ENCODE results near the gene HSBP1L1. TPM values are rescaled to one million over a fixed set of nuclear protein-coding genes. Genes with fewer than 3 reads are reported as not detected.

HSBP1L1 gene
- total RNA-seq, 1 donor from 2014 or later: not detected

GRCh38 chr18:79926306-79926705, 38.1 kb upstream of the HSBP1L1 start:
- peaks cover 24% of the 10 kb centered on the region for H3K36me3 Mint-ChIP-seq (ENCODE audit: unreplicated experiment)
- peaks cover 15% of the 10 kb centered on the region for H3K4me1 Mint-ChIP-seq (ENCODE audit: low read depth, unreplicated experiment)
- peaks cover 29% of the 10 kb centered on the region for H3K9me3 Mint-ChIP-seq (ENCODE audit: unreplicated experiment)
- H3K27ac Mint-ChIP-seq (ENCODE audit: unreplicated experiment): no peak overlapping the region
- H3K27me3 Mint-ChIP-seq (ENCODE audit: unreplicated experiment): peaks cover 6% of the 10 kb centered on the region
- no peak for TF ChIP-seq CTCF (IDR thresholded peaks at IDR 0.05; ENCODE audit: partially characterized antibody, unreplicated experiment)
- H3K4me3 Mint-ChIP-seq (ENCODE audit: unreplicated experiment): no peak overlapping the region
- DNase-seq: no peak

- H3K4me3 Mint-ChIP-seq (ENCODE audit: unreplicated experiment): no peak overlapping the region
- H3K27ac Mint-ChIP-seq (ENCODE audit: unreplicated experiment): no peak overlapping the region
- H3K27me3 Mint-ChIP-seq (ENCODE audit: unreplicated experiment): peaks cover 7% of the 10 kb centered on the region
- peaks cover 27% of the 10 kb centered on the region for H3K36me3 Mint-ChIP-seq (ENCODE audit: unreplicated experiment)
- H3K9me3 Mint-ChIP-seq (ENCODE audit: unreplicated experiment): peaks cover 30% of the 10 kb centered on the region
- TF ChIP-seq CTCF (IDR thresholded peaks at IDR 0.05; ENCODE audit: partially characterized antibody, unreplicated experiment): no peak
- H3K4me1 Mint-ChIP-seq (ENCODE audit: low read depth, unreplicated experiment): peaks cover 15% of the 10 kb centered on the region
- DNase-seq: no peak
Observed at GRCh38 chr18:79926715-79927606, 37.5 kb upstream of the HSBP1L1 start.

GRCh38 chr18:79927607-79928562, 36.6 kb upstream of the HSBP1L1 start:
- no peak overlapping the region for H3K27ac Mint-ChIP-seq (ENCODE audit: unreplicated experiment)
- H3K27me3 Mint-ChIP-seq (ENCODE audit: unreplicated experiment): peaks cover 7% of the 10 kb centered on the region
- H3K36me3 Mint-ChIP-seq (ENCODE audit: unreplicated experiment): peaks cover 37% of the 10 kb centered on the region
- peaks cover 15% of the 10 kb centered on the region for H3K4me1 Mint-ChIP-seq (ENCODE audit: low read depth, unreplicated experiment)
- DNase-seq: no peak
- H3K4me3 Mint-ChIP-seq (ENCODE audit: unreplicated experiment): no peak overlapping the region
- TF ChIP-seq CTCF (IDR thresholded peaks at IDR 0.05; ENCODE audit: partially characterized antibody, unreplicated experiment): no peak
- peaks cover 32% of the 10 kb centered on the region for H3K9me3 Mint-ChIP-seq (ENCODE audit: unreplicated experiment)

GRCh38 chr18:79928563-79928960, 35.9 kb upstream of the HSBP1L1 start:
- no peak overlapping the region for H3K27ac Mint-ChIP-seq (ENCODE audit: unreplicated experiment)
- peaks cover 7% of the 10 kb centered on the region for H3K27me3 Mint-ChIP-seq (ENCODE audit: unreplicated experiment)
- H3K4me1 Mint-ChIP-seq (ENCODE audit: low read depth, unreplicated experiment): peaks cover 16% of the 10 kb centered on the region
- DNase-seq: no peak
- H3K4me3 Mint-ChIP-seq (ENCODE audit: unreplicated experiment): no peak overlapping the region
- peaks cover 43% of the 10 kb centered on the region for H3K36me3 Mint-ChIP-seq (ENCODE audit: unreplicated experiment)
- TF ChIP-seq CTCF (IDR thresholded peaks at IDR 0.05; ENCODE audit: partially characterized antibody, unreplicated experiment): no peak
- H3K9me3 Mint-ChIP-seq (ENCODE audit: unreplicated experiment): peaks cover 34% of the 10 kb centered on the region
